ENCODE data around the gene SH3BP1.

GRCh38 chr22:37647317-37647716, 7.8 kb downstream of the SH3BP1 start:
- TF ChIP-seq, protein P1, sequence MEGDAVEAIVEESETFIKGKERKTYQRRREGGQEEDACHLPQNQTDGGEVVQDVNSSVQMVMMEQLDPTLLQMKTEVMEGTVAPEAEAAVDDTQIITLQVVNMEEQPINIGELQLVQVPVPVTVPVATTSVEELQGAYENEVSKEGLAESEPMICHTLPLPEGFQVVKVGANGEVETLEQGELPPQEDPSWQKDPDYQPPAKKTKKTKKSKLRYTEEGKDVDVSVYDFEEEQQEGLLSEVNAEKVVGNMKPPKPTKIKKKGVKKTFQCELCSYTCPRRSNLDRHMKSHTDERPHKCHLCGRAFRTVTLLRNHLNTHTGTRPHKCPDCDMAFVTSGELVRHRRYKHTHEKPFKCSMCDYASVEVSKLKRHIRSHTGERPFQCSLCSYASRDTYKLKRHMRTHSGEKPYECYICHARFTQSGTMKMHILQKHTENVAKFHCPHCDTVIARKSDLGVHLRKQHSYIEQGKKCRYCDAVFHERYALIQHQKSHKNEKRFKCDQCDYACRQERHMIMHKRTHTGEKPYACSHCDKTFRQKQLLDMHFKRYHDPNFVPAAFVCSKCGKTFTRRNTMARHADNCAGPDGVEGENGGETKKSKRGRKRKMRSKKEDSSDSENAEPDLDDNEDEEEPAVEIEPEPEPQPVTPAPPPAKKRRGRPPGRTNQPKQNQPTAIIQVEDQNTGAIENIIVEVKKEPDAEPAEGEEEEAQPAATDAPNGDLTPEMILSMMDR (IDR thresholded peaks at IDR 0.05) = no peak
- TF ChIP-seq EZH2 (IDR thresholded peaks at IDR 0.05) = no peak
- no peak for TF ChIP-seq EZH2phosphoT487 (IDR thresholded peaks at IDR 0.05)
